Germinal center (tissue), 1 donor: Measurements from ENCODE around the gene CAVIN2.

ENCODE experiments used
- DNase-seq: peaks from one replicate; pipeline ENCODE4 v3.0.0; 2012; ENCODE audit warnings: mixed read lengths, low spot score

The CAVIN2 gene

GRCh38 chr2:191846515-191847476 lies at the start of gene CAVIN2:
TSS of gene CAVIN2 (minus strand) at chr2:191847088. CDS start at chr2:191846925, 163 bp downstream.
- no peak for DNase-seq

- no peak for DNase-seq
Observed at GRCh38 chr2:191895743-191896142, 48.9 kb upstream of the CAVIN2 start.

GRCh38 chr2:191895195-191895594 lies 48.3 kb upstream of the CAVIN2 start:
- DNase-seq, result no peak

- DNase-seq, result no peak
Observed at GRCh38 chr2:191894681-191895147, 47.8 kb upstream of the CAVIN2 start.

GRCh38 chr2:191892391-191892790 lies 45.5 kb upstream of the CAVIN2 start:
- DNase-seq, result no peak

- DNase-seq, result no peak
Observed at GRCh38 chr2:191891656-191892055, 44.8 kb upstream of the CAVIN2 start.

- DNase-seq, result no peak
Observed at GRCh38 chr2:191889931-191890330, 43.0 kb upstream of the CAVIN2 start.

- no peak for DNase-seq
Observed at GRCh38 chr2:191888400-191889166, 41.7 kb upstream of the CAVIN2 start.

- DNase-seq, result no peak
Observed at GRCh38 chr2:191885650-191886049, 38.8 kb upstream of the CAVIN2 start.

DNA sequence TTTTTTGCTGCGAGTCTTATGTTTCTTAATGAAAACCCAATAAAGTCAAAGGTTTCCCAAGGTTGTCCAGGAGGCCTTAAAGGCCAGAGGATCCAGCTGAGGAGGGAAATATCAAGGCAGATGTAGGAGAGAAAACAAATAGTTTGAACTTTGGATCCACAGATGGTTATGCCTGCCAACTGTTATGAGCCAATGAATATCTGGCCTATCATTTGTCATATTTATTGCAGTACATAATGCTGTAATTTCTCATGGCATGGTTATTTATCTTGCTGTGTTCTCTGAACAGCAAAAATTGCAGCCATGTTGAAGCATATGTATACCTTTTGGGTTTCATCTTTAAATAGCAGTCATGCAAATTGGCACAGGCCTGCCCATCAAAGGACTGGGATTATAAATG lies 38.2 kb upstream of the CAVIN2 start:
- no peak for DNase-seq

DNA sequence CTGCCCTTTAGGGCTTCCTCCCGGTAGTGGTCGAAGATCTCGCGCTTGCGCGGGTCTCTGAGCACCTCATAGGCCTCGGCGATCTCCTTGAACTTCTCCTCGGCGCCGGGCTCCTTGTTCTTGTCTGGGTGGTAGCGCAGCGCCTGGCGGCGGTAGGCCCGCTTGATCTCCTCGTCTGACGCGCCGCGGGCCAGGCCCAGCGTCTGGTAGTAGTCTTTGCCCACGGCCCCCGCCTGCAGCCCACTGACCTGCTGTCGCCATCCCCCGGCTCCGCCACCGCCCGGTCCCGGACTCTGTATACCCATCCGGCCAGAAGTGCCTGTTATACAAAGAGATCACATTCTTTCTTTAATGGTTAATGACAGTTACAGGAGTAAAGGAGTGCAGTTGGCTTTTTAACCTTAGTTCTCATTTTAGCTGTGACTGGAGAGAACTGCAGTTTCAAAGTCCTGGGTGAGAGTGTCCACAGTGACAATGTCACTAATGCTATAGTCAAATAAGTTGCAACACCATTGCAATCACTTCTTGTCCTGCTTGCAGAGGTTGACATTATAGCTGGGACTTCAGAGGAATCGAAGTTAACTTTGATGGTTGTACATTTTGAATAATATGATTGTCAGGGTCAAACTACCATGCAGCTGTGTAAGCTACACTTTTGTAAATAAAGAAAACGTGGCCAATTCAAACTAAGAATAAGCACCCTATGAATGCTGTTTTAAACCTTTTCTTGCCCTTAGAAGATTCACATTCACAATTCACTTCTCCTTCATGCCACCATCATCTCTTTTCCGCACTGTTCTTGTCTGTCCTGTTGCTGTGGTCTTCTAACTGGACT lies 35.3 kb upstream of the CAVIN2 start:
- DNase-seq, result no peak

DNA sequence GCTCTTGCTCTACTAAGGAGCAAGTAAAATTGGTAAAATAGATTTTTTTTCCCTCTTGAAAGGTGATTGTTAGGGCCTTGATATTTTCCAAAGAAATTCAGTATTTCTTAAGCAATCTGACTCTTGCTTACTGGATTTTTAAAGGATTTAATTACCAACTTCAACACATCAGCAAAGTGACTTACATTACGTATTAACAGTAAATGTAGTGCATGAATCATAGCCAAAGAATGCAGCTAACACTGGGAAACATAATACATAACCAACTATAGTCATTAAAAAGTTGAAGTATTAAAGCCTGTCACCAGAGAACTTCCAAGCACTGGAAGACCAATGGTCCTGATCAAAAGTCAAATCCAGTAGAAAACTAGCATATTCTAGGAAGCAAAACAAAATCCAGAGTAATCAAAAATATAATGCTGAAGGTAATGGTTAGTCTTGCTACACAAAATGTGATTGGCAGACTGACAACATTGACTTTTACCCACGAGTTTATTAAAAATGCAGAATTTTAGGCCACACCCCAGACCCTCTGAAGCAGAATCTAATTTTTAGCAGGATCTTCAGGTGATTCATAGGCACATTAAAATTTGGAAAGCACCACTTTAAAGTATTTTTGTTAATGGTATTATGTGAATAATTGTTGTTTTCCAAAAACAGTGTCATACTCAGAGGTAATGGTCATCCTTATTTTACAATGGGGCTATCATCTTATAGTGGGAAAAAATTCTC lies 31.8 kb upstream of the CAVIN2 start:
- DNase-seq, result no peak

- no peak for DNase-seq
Observed at GRCh38 chr2:191877875-191878274, 31.0 kb upstream of the CAVIN2 start.

GRCh38 chr2:191875859-191876258 lies 29.0 kb upstream of the CAVIN2 start:
- DNase-seq, result no peak

DNA sequence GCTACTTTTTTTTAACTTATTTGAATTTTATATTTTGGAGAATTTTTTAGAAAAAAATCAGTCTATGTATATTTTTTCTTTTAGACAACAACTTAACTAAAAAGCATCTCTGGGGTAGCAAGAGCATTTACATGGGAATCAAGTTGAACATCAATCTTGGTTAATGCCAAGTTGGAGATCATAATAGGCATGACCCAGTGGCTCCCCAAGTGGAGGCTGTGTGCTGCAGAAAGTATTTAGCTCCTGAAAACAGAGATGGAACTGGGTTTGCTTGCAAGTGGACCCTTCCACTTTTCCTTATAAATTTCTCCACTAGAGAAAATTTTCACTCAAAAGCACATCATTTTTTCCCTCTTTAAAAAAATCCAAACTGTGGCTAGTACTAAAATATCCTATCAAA lies 23.9 kb upstream of the CAVIN2 start:
- no peak for DNase-seq

DNA sequence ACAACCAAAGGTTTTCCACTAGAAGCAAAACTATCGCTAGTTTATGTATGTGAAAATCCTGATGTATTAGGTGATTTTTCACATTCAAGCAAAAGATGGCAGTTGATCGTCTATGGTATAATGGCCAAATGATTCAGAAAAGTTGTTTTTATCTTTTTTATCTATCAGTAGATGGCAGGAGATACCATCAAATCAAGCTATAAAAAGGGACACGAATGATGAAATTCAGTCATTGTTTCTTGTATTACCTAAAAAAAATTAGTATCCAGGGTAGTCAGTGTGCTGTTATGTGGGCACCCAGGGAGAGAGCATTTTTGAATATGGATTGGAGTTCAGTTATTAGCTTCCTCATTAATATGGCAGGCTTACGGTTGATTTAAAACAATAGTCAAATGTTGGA lies 22.9 kb upstream of the CAVIN2 start:
- no peak for DNase-seq

GRCh38 chr2:191869178-191869577 lies 22.3 kb upstream of the CAVIN2 start:
- DNase-seq, result no peak

DNA sequence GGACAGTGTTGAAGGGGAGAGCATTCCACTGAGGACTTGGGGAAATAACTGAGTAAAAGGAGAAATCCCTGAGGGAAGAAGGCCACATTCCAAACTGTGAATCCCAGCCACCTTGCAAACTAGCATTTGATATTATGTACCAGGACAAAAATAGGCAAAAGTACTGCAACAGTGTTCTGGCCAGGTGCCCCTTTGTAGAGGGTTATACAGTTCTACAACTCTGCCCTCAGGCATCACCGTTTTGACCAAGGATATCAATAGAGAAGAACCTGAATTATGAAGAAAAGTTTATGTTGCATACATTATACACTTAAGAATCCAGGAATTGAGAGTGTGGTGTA lies 20.6 kb upstream of the CAVIN2 start:
- DNase-seq, result no peak

DNA sequence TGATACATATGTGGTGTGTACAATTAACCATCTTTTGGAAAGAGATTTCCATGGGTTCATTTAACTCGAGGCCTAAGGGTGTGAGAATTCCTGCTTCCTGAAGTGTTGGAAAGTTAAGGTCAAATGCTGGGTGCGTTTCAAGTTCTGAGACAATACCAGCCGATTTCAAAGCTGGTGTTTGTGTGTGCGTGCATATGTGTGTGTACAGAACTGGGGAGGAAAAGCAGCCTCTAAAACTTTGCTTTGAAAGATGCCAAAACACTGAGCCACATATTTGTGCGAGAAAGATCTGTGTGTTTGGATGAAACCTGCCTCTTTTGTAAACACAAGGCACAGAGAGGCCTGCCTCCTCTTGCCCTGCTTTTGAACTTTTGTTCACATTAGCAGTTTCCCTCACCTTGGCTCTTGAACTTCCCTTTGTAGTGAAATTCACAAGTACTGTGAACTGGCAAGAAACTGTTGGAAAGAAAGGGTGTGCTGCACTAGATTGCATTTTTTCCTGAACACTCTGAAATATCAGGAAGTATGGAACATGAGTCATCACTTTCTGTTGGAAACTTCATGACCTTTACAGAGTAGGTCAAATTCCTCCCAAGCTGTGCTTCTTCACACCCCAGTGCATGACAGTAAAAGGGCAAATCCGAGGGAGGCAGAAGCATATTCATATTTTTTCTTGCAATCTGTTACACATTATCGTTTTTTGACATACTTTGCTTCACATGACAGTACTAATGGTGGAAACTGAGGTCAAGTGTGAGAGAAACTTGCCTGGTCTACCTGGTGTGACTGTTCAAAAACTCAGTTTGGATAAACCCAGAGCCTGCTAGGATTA lies 20.0 kb upstream of the CAVIN2 start:
- DNase-seq, result no peak

DNA sequence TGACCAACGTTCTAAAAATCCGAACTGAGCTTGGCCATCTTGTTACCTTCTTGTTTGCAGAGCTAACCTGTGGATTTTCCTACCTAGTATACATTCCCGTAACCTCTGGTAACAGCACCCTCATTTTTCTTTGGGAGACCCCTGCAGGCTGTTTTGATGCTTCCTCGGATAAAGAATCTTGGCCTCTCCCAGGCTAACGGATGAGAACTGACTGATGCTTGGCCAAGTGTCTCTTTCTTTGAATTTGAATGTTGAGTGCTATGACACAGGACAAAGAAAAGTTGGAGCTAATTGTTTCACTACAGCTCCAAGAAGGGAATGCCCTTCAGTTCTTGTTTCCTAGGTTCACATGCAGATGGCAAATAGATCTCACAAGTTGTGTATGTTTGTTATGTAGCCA lies 19.3 kb upstream of the CAVIN2 start:
- no peak for DNase-seq
